IMR-90 (cell line): Measurements from ENCODE around the gene SLC66A1. TPM values are rescaled to one million over a fixed set of nuclear protein-coding genes. Genes with fewer than 3 reads are reported as not detected.

ENCODE experiments used
- ATAC-seq: fragments of 200-7000 bp; cut with Tn5 transposase; 2 replicates; pipeline ENCODE4 v1.9.1; 2020; ENCODE audit warnings: low read depth, mild to moderate bottlenecking, moderate library complexity
- BruUV-seq: library from RNA; stranded (reverse); fragments of 400-500 nt; replicated peaks from 2 replicates; lab custom pipeline; 2021; lab: Mats Ljungman, UMichigan
- CTCF ChIA-PET: fragments of 300-600 bp; formaldehyde crosslinking; extraction: SDS; loops from one replicate; lab custom pipeline; 2021; ENCODE audit warnings: antibody characterized with exemption; lab: Yijun Ruan, JAX
- POLR2A ChIA-PET: fragments of 300-600 bp; sonication (Branson Sonifier 250); formaldehyde crosslinking; loops from one replicate; lab custom pipeline; 2022; ENCODE audit warnings: antibody characterized with exemption; ENCODE audit not compliant: unreplicated experiment; lab: Charles Lee
- DNase-seq: peaks from one replicate; pipeline ENCODE4 v3.0.0; 2013
- H2AFZ ChIP-seq: replicated peaks from 2 replicates; pipeline ENCODE3; 2013; ENCODE audit warnings: low read length, mild to moderate bottlenecking; ENCODE audit not compliant: poor library complexity
- H2AK5ac ChIP-seq: 2 replicates; pipeline ENCODE4 v1.6.1; 2013; ENCODE audit warnings: low read depth, low read length, inconsistent platforms
- H2AK9ac ChIP-seq: replicated peaks from 2 replicates; pipeline ENCODE3; 2013; ENCODE audit warnings: mild to moderate bottlenecking, low read depth, low read length, moderate library complexity; ENCODE audit not compliant: poor library complexity
- H2BK120ac ChIP-seq: 2 replicates; pipeline ENCODE4 v1.6.1; 2013; ENCODE audit warnings: low read depth, low read length, inconsistent platforms
- H2BK15ac ChIP-seq: 3 replicates; pipeline ENCODE4 v1.6.1; 2013; ENCODE audit warnings: low read depth, low read length, inconsistent platforms
- H2BK20ac ChIP-seq: 2 replicates; pipeline ENCODE4 v1.6.1; 2013; ENCODE audit warnings: low read depth, mild to moderate bottlenecking, inconsistent platforms, low read length, moderate library complexity
- H2BK5ac ChIP-seq: 2 replicates; pipeline ENCODE4 v1.6.1; 2013; ENCODE audit warnings: mild to moderate bottlenecking, low read depth, low read length, inconsistent platforms; ENCODE audit not compliant: poor library complexity, severe bottlenecking
- H3K14ac ChIP-seq: replicated peaks from 2 replicates; pipeline ENCODE4 v1.6.1; 2013; ENCODE audit warnings: low read depth, low read length, inconsistent platforms
- H3K18ac ChIP-seq: 2 replicates; pipeline ENCODE4 v1.6.1; 2013; ENCODE audit warnings: low read depth, low read length, control low read depth
- H3K23ac ChIP-seq: 2 replicates; pipeline ENCODE4 v1.6.1; 2013; ENCODE audit warnings: low read depth, low read length, inconsistent platforms
- H3K27ac ChIP-seq: 2 replicates; pipeline ENCODE4 v1.5.1; 2013; ENCODE audit warnings: mild to moderate bottlenecking, control low read depth, low read length; ENCODE audit not compliant: insufficient read depth
- H3K27me3 ChIP-seq: 2 replicates; pipeline ENCODE4 v1.6.1; 2013; ENCODE audit warnings: low read length; ENCODE audit not compliant: control insufficient read depth, insufficient read depth
- H3K36me3 ChIP-seq: 2 replicates; pipeline ENCODE4 v1.6.1; 2013; ENCODE audit warnings: low read length, mixed read lengths; ENCODE audit not compliant: control insufficient read depth, insufficient read depth
- H3K4ac ChIP-seq: 2 replicates; pipeline ENCODE4 v1.6.1; 2013; ENCODE audit warnings: low read depth, low read length, inconsistent platforms
- H3K4me1 ChIP-seq: 2 replicates; pipeline ENCODE4 v1.6.1; 2013; ENCODE audit warnings: low read length, mixed read lengths; ENCODE audit not compliant: control insufficient read depth, insufficient read depth
- H3K4me2 ChIP-seq: 2 replicates; pipeline ENCODE4 v1.6.1; 2013; ENCODE audit warnings: low read depth, mild to moderate bottlenecking, control low read depth, low read length, moderate library complexity
- H3K4me3 ChIP-seq: 2 replicates; pipeline ENCODE4 v1.5.1; 2013; ENCODE audit warnings: low read depth, mild to moderate bottlenecking, control low read depth, low read length, moderate library complexity; ENCODE audit not compliant: insufficient read depth
- H3K56ac ChIP-seq: 2 replicates; pipeline ENCODE4 v1.6.1; 2013; ENCODE audit warnings: low read length, inconsistent platforms; ENCODE audit not compliant: insufficient read depth; ENCODE audit errors: extremely low read depth
- H3K79me1 ChIP-seq, 2 experiments: 2 replicates each; pipeline ENCODE4 v1.6.1; 2013; ENCODE audit warnings: low read length in 2 of 2, inconsistent platforms in 1 of 2, low read depth in 1 of 2
- H3K9ac ChIP-seq: 2 replicates; pipeline ENCODE4 v1.6.1; 2013; ENCODE audit warnings: low read depth, low read length, control low read depth
- H3K9me1 ChIP-seq: 2 replicates; pipeline ENCODE4 v1.6.1; 2013; ENCODE audit warnings: low read length, inconsistent platforms; ENCODE audit not compliant: insufficient read depth
- H3K9me3 ChIP-seq: 2 replicates; pipeline ENCODE4 v1.6.1; 2013; ENCODE audit warnings: low read length; ENCODE audit not compliant: control insufficient read depth, insufficient read depth
- H4K20me1 ChIP-seq: 2 replicates; pipeline ENCODE4 v1.6.1; 2013; ENCODE audit warnings: low read length, inconsistent platforms; ENCODE audit not compliant: insufficient read depth
- H4K5ac ChIP-seq: 2 replicates; pipeline ENCODE4 v1.6.1; 2013; ENCODE audit warnings: mild to moderate bottlenecking, low read depth, low read length, control low read depth
- H4K8ac ChIP-seq, 2 experiments: 2 replicates each; pipeline ENCODE4 v1.6.1; 2013; ENCODE audit warnings: low read depth in 2 of 2, low read length in 2 of 2, control low read depth in 1 of 2, inconsistent platforms in 1 of 2
- H4K91ac ChIP-seq: 2 replicates; pipeline ENCODE4 v1.6.1; 2013; ENCODE audit warnings: low read depth, low read length, inconsistent platforms; ENCODE audit not compliant: insufficient read depth
- BHLHE40 ChIP-seq: fragments of 150-350 bp; IDR thresholded peaks from 2 replicates; pipeline ENCODE4 v1.6.1; 2016; ENCODE audit warnings: mild to moderate bottlenecking, low read depth, low read length
- CEBPB ChIP-seq: IDR thresholded peaks from 2 replicates; pipeline ENCODE4 v1.6.1; 2012; ENCODE audit warnings: low read depth, low read length, improper control_type of control experiment
- CHD1 ChIP-seq: IDR thresholded peaks from 2 replicates; pipeline ENCODE4 v1.6.1; 2012; ENCODE audit warnings: low read depth, low read length, improper control_type of control experiment
- ELK1 ChIP-seq: fragments of 150-350 bp; IDR thresholded peaks from 2 replicates; pipeline ENCODE4 v1.6.1; 2016; ENCODE audit warnings: low read depth, mild to moderate bottlenecking, low read length, moderate library complexity, borderline replicate concordance
- FOS ChIP-seq: fragments of 150-350 bp; IDR thresholded peaks from 2 replicates; pipeline ENCODE4 v1.6.1; 2016; ENCODE audit warnings: low read depth, low read length
- MAFK ChIP-seq: IDR thresholded peaks from 2 replicates; pipeline ENCODE4 v1.6.1; 2012; ENCODE audit warnings: low read depth, low read length, improper control_type of control experiment
- MAZ ChIP-seq: IDR thresholded peaks from 2 replicates; pipeline ENCODE4 v1.6.1; 2012; ENCODE audit warnings: low read depth, mild to moderate bottlenecking, low read length, improper control_type of control experiment, moderate library complexity, borderline replicate concordance
- MXI1 ChIP-seq: IDR thresholded peaks from 2 replicates; pipeline ENCODE4 v1.6.1; 2012; ENCODE audit warnings: low read depth, mild to moderate bottlenecking, low read length, moderate library complexity, borderline replicate concordance
- NFE2L2 ChIP-seq: fragments of 150-350 bp; IDR thresholded peaks from 2 replicates; pipeline ENCODE4 v1.6.1; 2016; ENCODE audit warnings: low read depth, mild to moderate bottlenecking, low read length
- POLR2A ChIP-seq: IDR thresholded peaks from 2 replicates; pipeline ENCODE4 v1.6.1; 2012; ENCODE audit warnings: mild to moderate bottlenecking, low read depth, low read length
- RCOR1 ChIP-seq: IDR thresholded peaks from 2 replicates; pipeline ENCODE4 v1.6.1; 2012; ENCODE audit warnings: mild to moderate bottlenecking, low read length, improper control_type of control experiment; ENCODE audit not compliant: insufficient replicate concordance
- SMC3 ChIP-seq: fragments of 150-350 bp; IDR thresholded peaks from 2 replicates; pipeline ENCODE4 v1.6.1; 2016; ENCODE audit warnings: low read depth, mild to moderate bottlenecking, antibody characterized with exemption, low read length, moderate library complexity
- WGBS, 2 experiments: methylation state at CpG; one replicate each; pipeline versions ENCODE4 v1.1.5 to v1.1.7; 2013; ENCODE audit warnings: missing lambda C conversion rate in 2 of 2; ENCODE audit not compliant: insufficient read length in 1 of 2; ENCODE audit errors: extremely low coverage in 2 of 2; 5-methylcytosine and 5-hydroxymethylcytosine counted together
- dilution Hi-C: fragments of 300-500 bp; cut with HindIII; formaldehyde crosslinking; loops from one replicate; pipeline ENCODE4 v1.14.3; 2018; ENCODE audit warnings: low sequenced_read_pairs; ENCODE audit not compliant: unreplicated experiment
- in situ Hi-C: fragments of 300-500 bp; cut with MboI; formaldehyde crosslinking; loops from 3 replicates; pipeline ENCODE4 v1.14.3; 2019; ENCODE audit warnings: low sequenced_read_pairs, inconsistent platforms, mixed read lengths
- intact Hi-C: fragments of 100-400 bp; cut with micrococcal nuclease; formaldehyde crosslinking; loops from 2 replicates; pipeline ENCODE4 v1.10.0; 2022
- polyA plus RNA-seq, 3 experiments: library from polyadenylated mRNA; depleted of rRNA; stranded (reverse); fragments of >200 nt; gene quantifications; 2 replicates each; pipeline ENCODE4 v1.2.3, GENCODE V29; 2012; ENCODE audit warnings: low replicate concordance in 1 of 3
- total RNA-seq: library from RNA; depleted of rRNA; stranded (reverse); fragments of >200 nt; gene quantifications from 2 replicates; pipeline ENCODE4 v1.2.3, GENCODE V29; 2012
- TF ChIP-seq, protein P1 (sequence below): fragments of 150-350 bp; IDR thresholded peaks from 2 replicates; pipeline ENCODE4 v1.6.1; 2017; ENCODE audit warnings: mild to moderate bottlenecking, antibody characterized with exemption, low read length, low read depth
- TF ChIP-seq, protein P2 (sequence below): conservative IDR thresholded peaks from 2 replicates; pipeline ENCODE4 v1.5.1; 2012; ENCODE audit warnings: mild to moderate bottlenecking, low read depth, low read length, improper control_type of control experiment

Gene SLC66A1
- total and polyA plus RNA-seq, 2 of the 4 experiments (the other 2 are of a cell fraction) = 6.8 to 18.9 TPM

- POLR2A ChIA-PET = no interaction called here
- peaks cover 47 to 89% of the 10 kb centered on the region in 2 experiments for H3K79me1 ChIP-seq
- no peak overlapping the region for H3K4me3 ChIP-seq
- no peak overlapping the region for H2BK15ac ChIP-seq
- H4K8ac ChIP-seq = no peak overlapping the region
- H3K56ac ChIP-seq = no peak overlapping the region
- dilution Hi-C loops = no loop called here
- H3K18ac ChIP-seq = no peak overlapping the region
- ATAC-seq (no peak), DNase-seq (no peak)
- no peak overlapping the region for H3K4me2 ChIP-seq
- H2BK20ac ChIP-seq = no peak overlapping the region
- H4K5ac ChIP-seq = no peak overlapping the region
- peaks cover 19% of the 10 kb centered on the region for H3K9me1 ChIP-seq
- in situ Hi-C loops = no loop called here
- no peak overlapping the region for H3K27ac ChIP-seq
- intact Hi-C loops = no loop called here
- peaks cover 69% of the 10 kb centered on the region for H3K36me3 ChIP-seq
- no peak overlapping the region for H3K4ac ChIP-seq
- BruUV-seq = no TSS peak
- CTCF ChIA-PET = interaction anchor here (0.6 to 1.4 kb wide), 3 partner anchors 14 to 857 kb away, joined by 3 to 7 read pairs (median 3); no protein-coding TSS in a partner anchor
- no peak overlapping the region for H2BK120ac ChIP-seq
- no peak overlapping the region for H3K9ac ChIP-seq
- H3K23ac ChIP-seq = no peak overlapping the region
- H3K14ac ChIP-seq = no peak overlapping the region
- no peak overlapping the region for H2AFZ ChIP-seq
- H4K20me1 ChIP-seq = peaks cover 52% of the 10 kb centered on the region
- H3K27me3 ChIP-seq = no peaks in the 10 kb centered on the region
- no peak overlapping the region for H2AK9ac ChIP-seq
- no peak overlapping the region for H2AK5ac ChIP-seq
- no peaks in the 10 kb centered on the region for H3K9me3 ChIP-seq
- H4K91ac ChIP-seq = no peak overlapping the region
- H3K4me1 ChIP-seq = no peaks in the 10 kb centered on the region
- H2BK5ac ChIP-seq = no peak overlapping the region
- no CpG with 5 or more reads among the region's 7 CpGs for WGBS, 2 experiments
- no peak for TF ChIP-seq CHD1
- TF ChIP-seq NFE2L2 = no peak
- no peak for TF ChIP-seq MAZ
- no peak for TF ChIP-seq SMC3
- TF ChIP-seq FOS = no peak
- TF ChIP-seq BHLHE40 = no peak
- TF ChIP-seq POLR2A = no peak
- no peak for TF ChIP-seq RCOR1
- no peak for TF ChIP-seq MXI1
- TF ChIP-seq, protein P1, sequence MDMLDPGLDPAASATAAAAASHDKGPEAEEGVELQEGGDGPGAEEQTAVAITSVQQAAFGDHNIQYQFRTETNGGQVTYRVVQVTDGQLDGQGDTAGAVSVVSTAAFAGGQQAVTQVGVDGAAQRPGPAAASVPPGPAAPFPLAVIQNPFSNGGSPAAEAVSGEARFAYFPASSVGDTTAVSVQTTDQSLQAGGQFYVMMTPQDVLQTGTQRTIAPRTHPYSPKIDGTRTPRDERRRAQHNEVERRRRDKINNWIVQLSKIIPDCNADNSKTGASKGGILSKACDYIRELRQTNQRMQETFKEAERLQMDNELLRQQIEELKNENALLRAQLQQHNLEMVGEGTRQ = no peak
- TF ChIP-seq CEBPB = no peak
- TF ChIP-seq MAFK = no peak
- TF ChIP-seq, protein P2, sequence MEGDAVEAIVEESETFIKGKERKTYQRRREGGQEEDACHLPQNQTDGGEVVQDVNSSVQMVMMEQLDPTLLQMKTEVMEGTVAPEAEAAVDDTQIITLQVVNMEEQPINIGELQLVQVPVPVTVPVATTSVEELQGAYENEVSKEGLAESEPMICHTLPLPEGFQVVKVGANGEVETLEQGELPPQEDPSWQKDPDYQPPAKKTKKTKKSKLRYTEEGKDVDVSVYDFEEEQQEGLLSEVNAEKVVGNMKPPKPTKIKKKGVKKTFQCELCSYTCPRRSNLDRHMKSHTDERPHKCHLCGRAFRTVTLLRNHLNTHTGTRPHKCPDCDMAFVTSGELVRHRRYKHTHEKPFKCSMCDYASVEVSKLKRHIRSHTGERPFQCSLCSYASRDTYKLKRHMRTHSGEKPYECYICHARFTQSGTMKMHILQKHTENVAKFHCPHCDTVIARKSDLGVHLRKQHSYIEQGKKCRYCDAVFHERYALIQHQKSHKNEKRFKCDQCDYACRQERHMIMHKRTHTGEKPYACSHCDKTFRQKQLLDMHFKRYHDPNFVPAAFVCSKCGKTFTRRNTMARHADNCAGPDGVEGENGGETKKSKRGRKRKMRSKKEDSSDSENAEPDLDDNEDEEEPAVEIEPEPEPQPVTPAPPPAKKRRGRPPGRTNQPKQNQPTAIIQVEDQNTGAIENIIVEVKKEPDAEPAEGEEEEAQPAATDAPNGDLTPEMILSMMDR = no peak
- no peak for TF ChIP-seq ELK1
Observed at GRCh38 chr1:19376428-19377372, 64.6 kb downstream of the SLC66A1 start.
